Activated CD8-positive, alpha-beta T cell treated with anti-CD3 and anti-CD28 coated beads for 36 hours (primary cell): Measurements from ENCODE around the gene GOLPH3L. TPM values are rescaled to one million over a fixed set of nuclear protein-coding genes. Genes with fewer than 3 reads are reported as not detected.
"Not testable (repeated sequence)": the region's sequence is repeated elsewhere in the genome, so short reads cannot be mapped to it uniquely, and the experiment has no call there.

Experiments
- ATAC-seq: fragments of 200-7000 bp; cut with Tn5 transposase; one replicate; pipeline ENCODE4 v1.10.0; 2021; ENCODE audit warnings: mild to moderate bottlenecking, moderate library complexity
- CTCF ChIA-PET: fragments of 350-600 bp; sonication (Branson Sonifier 250); formaldehyde crosslinking; loops from one replicate; lab custom pipeline; 2021; ENCODE audit warnings: antibody characterized with exemption; lab: Charles Lee
- POLR2A ChIA-PET: fragments of 350-600 bp; sonication (Branson Sonifier 250); formaldehyde crosslinking; loops from one replicate; lab custom pipeline; 2021; ENCODE audit warnings: antibody characterized with exemption; lab: Charles Lee
- DNase-seq: peaks from one replicate; pipeline ENCODE4 v3.0.0-alpha.2; 2020
- H3K27ac Mint-ChIP-seq: one replicate; pipeline ENCODE4 v1.8.0; 2021; ENCODE audit warnings: mild to moderate bottlenecking, mixed read lengths
- H3K27me3 Mint-ChIP-seq: one replicate; pipeline ENCODE4 v1.8.0; 2021; ENCODE audit warnings: mixed read lengths
- H3K36me3 Mint-ChIP-seq: one replicate; pipeline ENCODE4 v1.8.0; 2021; ENCODE audit warnings: low read depth, mixed read lengths
- H3K4me1 Mint-ChIP-seq: one replicate; pipeline ENCODE4 v1.8.0; 2021; ENCODE audit warnings: low read depth, mixed read lengths
- H3K4me3 Mint-ChIP-seq: one replicate; pipeline ENCODE4 v1.8.0; 2021; ENCODE audit warnings: mild to moderate bottlenecking, moderate library complexity, mixed read lengths
- H3K9me3 Mint-ChIP-seq: one replicate; pipeline ENCODE4 v1.8.0; 2021; ENCODE audit warnings: mixed read lengths
- CTCF ChIP-seq: fragments of 200-600 bp; IDR thresholded peaks from one replicate; pipeline ENCODE4 v1.8.0; 2022; ENCODE audit warnings: antibody characterized with exemption, mild to moderate bottlenecking
- intact Hi-C: fragments of 100-400 bp; cut with micrococcal nuclease; formaldehyde crosslinking; loops from one replicate; pipeline ENCODE4 v1.10.0; 2022
- total RNA-seq, 2 experiments: library from RNA; stranded (reverse); gene quantifications; one replicate each; pipeline ENCODE4 v1.2.3, GENCODE V29; 2021

Gene GOLPH3L
- total RNA-seq, 2 experiments from 2014 or later: 15.8 to 16.9 TPM

- POLR2A ChIA-PET: no interaction called here
- Mint-ChIP-seq H3K36me3 (no peaks in the 10 kb centered on the region), H3K27me3 (no peaks in the 10 kb centered on the region), H3K4me3 (no peak overlapping the region), H3K27ac (no peak overlapping the region), H3K9me3 (no peaks in the 10 kb centered on the region), H3K4me1 (no peaks in the 10 kb centered on the region)
- DNase-seq (no peak), ATAC-seq (no peak)
- TF ChIP-seq CTCF: no peak
- CTCF ChIA-PET: interaction anchor here (0.9 kb wide), 1 partner anchor 15 kb away, joined by 3 read pairs; no protein-coding TSS in a partner anchor
- intact Hi-C loops: no loop called here
These were observed 23.1 kb upstream of the GOLPH3L start for GRCh38 chr1:150720098-150720497.

GRCh38 chr1:150718225-150718891, 21.4 kb upstream of the GOLPH3L start:
- ATAC-seq: no peak
- Mint-ChIP-seq H3K4me3 (no peak overlapping the region), H3K36me3 (no peaks in the 10 kb centered on the region), H3K27me3 (no peaks in the 10 kb centered on the region), H3K4me1 (no peaks in the 10 kb centered on the region), H3K27ac (no peak overlapping the region), H3K9me3 (no peaks in the 10 kb centered on the region)
- intact Hi-C loops: no loop called here
- POLR2A ChIA-PET: no interaction called here
- CTCF ChIA-PET: no interaction called here
- no peak for DNase-seq
- TF ChIP-seq CTCF: no peak

GRCh38 chr1:150709031-150709430, 12.1 kb upstream of the GOLPH3L start:
- POLR2A ChIA-PET: interaction anchor here (1.5 kb wide), 1 partner anchor 213 kb away, joined by 3 read pairs; no protein-coding TSS in a partner anchor
- ATAC-seq, intact Hi-C loops, DNase-seq, H3K4me1 Mint-ChIP-seq, H3K9me3 Mint-ChIP-seq, H3K36me3 Mint-ChIP-seq, H3K27me3 Mint-ChIP-seq, H3K4me3 Mint-ChIP-seq, H3K27ac Mint-ChIP-seq: not testable (repeated sequence)
- CTCF ChIA-PET: interaction anchor here (1.2 to 1.3 kb wide), 2 partner anchors 9 to 213 kb away, joined by 3 read pairs; no protein-coding TSS in a partner anchor

- DNase-seq (peak; percentile 75), ATAC-seq (peak; percentile 82)
- intact Hi-C loops: no loop called here
- TF ChIP-seq CTCF: no peak
- H3K27ac Mint-ChIP-seq: no peak overlapping the region
- POLR2A ChIA-PET: interaction anchor here (1.5 kb wide), 1 partner anchor 214 kb away, joined by 3 read pairs; no protein-coding TSS in a partner anchor
- peaks cover 7% of the 10 kb centered on the region for H3K4me1 Mint-ChIP-seq
- no peaks in the 10 kb centered on the region for H3K36me3 Mint-ChIP-seq
- CTCF ChIA-PET: interaction anchor here (1.2 to 1.3 kb wide), 2 partner anchors 8 to 214 kb away, joined by 3 read pairs; no protein-coding TSS in a partner anchor
- no peaks in the 10 kb centered on the region for H3K27me3 Mint-ChIP-seq
- H3K9me3 Mint-ChIP-seq: no peaks in the 10 kb centered on the region
- no peak overlapping the region for H3K4me3 Mint-ChIP-seq
These were observed 11.6 kb upstream of the GOLPH3L start for GRCh38 chr1:150708595-150708994.

GRCh38 chr1:150706091-150706490, 9.1 kb upstream of the GOLPH3L start:
- intact Hi-C loops: no loop called here
- Mint-ChIP-seq H3K27me3 (peaks cover 2% of the 10 kb centered on the region), H3K4me3 (no peak overlapping the region), H3K4me1 (peaks cover 7% of the 10 kb centered on the region), H3K27ac (no peak overlapping the region), H3K36me3 (no peaks in the 10 kb centered on the region), H3K9me3 (no peaks in the 10 kb centered on the region)
- TF ChIP-seq CTCF: no peak
- ChIA-PET CTCF (no interaction called here), POLR2A (interaction anchor here (1.1 kb wide), 1 partner anchor 130 kb away, joined by 3 read pairs; no protein-coding TSS in a partner anchor)
- ATAC-seq (no peak), DNase-seq (no peak)
